Colonic mucosa (tissue), 4 donors: Measurements from ENCODE around the gene SLC5A12. TPM values are rescaled to one million over a fixed set of nuclear protein-coding genes. Genes with fewer than 3 reads are reported as not detected.

Experiments used
- DNase-seq: peaks from one replicate; pipeline ENCODE4 v3.0.0-alpha.2; 2020
- H3K27ac ChIP-seq: fragments of 200-600 bp; one replicate; pipeline ENCODE4 v1.8.0; 2021
- H3K27me3 ChIP-seq: fragments of 200-600 bp; one replicate; pipeline ENCODE4 v1.8.0; 2021
- H3K36me3 ChIP-seq: fragments of 200-600 bp; one replicate; pipeline ENCODE4 v1.8.0; 2021
- H3K4me1 ChIP-seq: fragments of 200-600 bp; one replicate; pipeline ENCODE4 v1.8.0; 2021; ENCODE audit warnings: mild to moderate bottlenecking
- H3K4me3 ChIP-seq: fragments of 200-600 bp; one replicate; pipeline ENCODE4 v1.8.0; 2021
- H3K9ac ChIP-seq, 2 donors: one replicate each; pipeline ENCODE4 v1.7.0; 2013; ENCODE audit warnings: control low read depth in 2 of 2, low read depth in 2 of 2, low read length in 2 of 2
- H3K9me3 ChIP-seq: fragments of 200-600 bp; one replicate; pipeline ENCODE4 v1.8.0; 2021
- CTCF ChIP-seq: fragments of 200-600 bp; IDR thresholded peaks from one replicate; pipeline ENCODE4 v1.8.0; 2022; ENCODE audit warnings: antibody characterized with exemption, mild to moderate bottlenecking
- intact Hi-C: fragments of 100-400 bp; cut with DNase I; formaldehyde crosslinking; loops from one replicate; pipeline ENCODE4 v1.14.1; 2022
- total RNA-seq, 2 donors: library from RNA; stranded (reverse); fragmentation: NEBNext Ultra II Directional in 1 of 2; extraction: Animal tissue kit (Norgen Biotek cat#: 25700) in 1 of 2; gene quantifications; one replicate each; pipeline ENCODE4 v1.2.1, GENCODE V29; 2021
- donor health status: healthy.
- donor health status: DM: no; HTN: no; CAD: no.
- donor health status: DM: no; HTN: no; CAD: no.

Gene SLC5A12
- total RNA-seq, 2 donors from 2014 or later, result 0.16 to 0.30 TPM

GRCh38 chr11:26688701-26689100 is 33.2 kb downstream of the SLC5A12 start:
- H3K27ac ChIP-seq, result no peak overlapping the region
- intact Hi-C loops, result no loop called here
- no peak for DNase-seq
- no peaks in the 10 kb centered on the region for H3K27me3 ChIP-seq
- H3K4me1 ChIP-seq, result no peaks in the 10 kb centered on the region
- H3K36me3 ChIP-seq, result no peaks in the 10 kb centered on the region
- H3K9ac ChIP-seq, result no peak overlapping the region
- H3K4me3 ChIP-seq, result no peak overlapping the region
- no peaks in the 10 kb centered on the region for H3K9me3 ChIP-seq
- no peak for TF ChIP-seq CTCF

- no peak overlapping the region for H3K27ac ChIP-seq
- H3K36me3 ChIP-seq, result no peaks in the 10 kb centered on the region
- DNase-seq, result no peak
- H3K9me3 ChIP-seq, result no peaks in the 10 kb centered on the region
- H3K4me3 ChIP-seq, result no peak overlapping the region
- no peak overlapping the region for H3K9ac ChIP-seq
- TF ChIP-seq CTCF, result no peak
- H3K27me3 ChIP-seq, result no peaks in the 10 kb centered on the region
- intact Hi-C loops, result no loop called here
- no peaks in the 10 kb centered on the region for H3K4me1 ChIP-seq
These were observed 34.5 kb downstream of the SLC5A12 start for GRCh38 chr11:26687351-26687750.

DNA sequence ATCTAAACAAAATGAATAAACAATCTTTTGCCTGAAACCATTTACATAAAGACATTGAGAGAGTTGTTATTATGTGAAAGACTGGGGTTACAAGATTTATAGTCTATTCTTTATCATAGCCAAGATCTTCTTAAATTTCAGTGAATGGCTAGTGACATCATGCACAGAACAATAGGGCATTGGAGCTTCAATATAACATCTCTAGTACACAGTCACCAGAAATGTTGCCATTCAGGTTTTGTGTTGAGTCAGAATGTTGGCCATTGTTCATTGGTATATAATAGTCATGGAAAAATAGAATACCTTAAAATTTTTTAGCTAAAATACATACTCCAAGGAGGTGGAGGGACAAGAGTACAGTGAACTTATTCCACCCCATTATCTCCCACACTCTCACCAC is 44.3 kb downstream of the SLC5A12 start:
- no peak for TF ChIP-seq CTCF
- no peak overlapping the region for H3K9ac ChIP-seq
- no peaks in the 10 kb centered on the region for H3K36me3 ChIP-seq
- H3K9me3 ChIP-seq, result no peaks in the 10 kb centered on the region
- H3K27ac ChIP-seq, result no peak overlapping the region
- H3K27me3 ChIP-seq, result no peaks in the 10 kb centered on the region
- H3K4me1 ChIP-seq, result no peaks in the 10 kb centered on the region
- no peak overlapping the region for H3K4me3 ChIP-seq
- intact Hi-C loops, result no loop called here
- DNase-seq, result no peak

GRCh38 chr11:26676641-26677040 is 45.2 kb downstream of the SLC5A12 start:
- TF ChIP-seq CTCF, result no peak
- DNase-seq, result no peak
- intact Hi-C loops, result no loop called here

GRCh38 chr11:26675233-26675928 is 46.5 kb downstream of the SLC5A12 start:
- DNase-seq, result no peak
- no peak overlapping the region for H3K9ac ChIP-seq
- no peaks in the 10 kb centered on the region for H3K4me1 ChIP-seq
- H3K4me3 ChIP-seq, result no peak overlapping the region
- TF ChIP-seq CTCF, result no peak
- intact Hi-C loops, result no loop called here
- no peak overlapping the region for H3K27ac ChIP-seq
- H3K9me3 ChIP-seq, result no peaks in the 10 kb centered on the region
- no peaks in the 10 kb centered on the region for H3K36me3 ChIP-seq
- H3K27me3 ChIP-seq, result no peaks in the 10 kb centered on the region

More at GRCh38 chr11:26676641-26677040, 45.2 kb downstream of the SLC5A12 start:
- Histone ChIP-seq H3K4me1 (no peaks in the 10 kb centered on the region), H3K4me3 (no peak overlapping the region), H3K9me3 (no peaks in the 10 kb centered on the region), H3K27ac (no peak overlapping the region), H3K36me3 (no peaks in the 10 kb centered on the region), H3K9ac (no peak overlapping the region), H3K27me3 (no peaks in the 10 kb centered on the region)
